GM12872 (cell line): ENCODE measurements around the gene COL23A1.

Source experiments
- TF ChIP-seq, protein P1 (sequence below): IDR thresholded peaks from 3 replicates; pipeline ENCODE4 v1.5.1; 2011; ENCODE audit warnings: low read depth, mild to moderate bottlenecking, low read length, moderate library complexity; ENCODE audit not compliant: insufficient read depth

The COL23A1 gene

DNA sequence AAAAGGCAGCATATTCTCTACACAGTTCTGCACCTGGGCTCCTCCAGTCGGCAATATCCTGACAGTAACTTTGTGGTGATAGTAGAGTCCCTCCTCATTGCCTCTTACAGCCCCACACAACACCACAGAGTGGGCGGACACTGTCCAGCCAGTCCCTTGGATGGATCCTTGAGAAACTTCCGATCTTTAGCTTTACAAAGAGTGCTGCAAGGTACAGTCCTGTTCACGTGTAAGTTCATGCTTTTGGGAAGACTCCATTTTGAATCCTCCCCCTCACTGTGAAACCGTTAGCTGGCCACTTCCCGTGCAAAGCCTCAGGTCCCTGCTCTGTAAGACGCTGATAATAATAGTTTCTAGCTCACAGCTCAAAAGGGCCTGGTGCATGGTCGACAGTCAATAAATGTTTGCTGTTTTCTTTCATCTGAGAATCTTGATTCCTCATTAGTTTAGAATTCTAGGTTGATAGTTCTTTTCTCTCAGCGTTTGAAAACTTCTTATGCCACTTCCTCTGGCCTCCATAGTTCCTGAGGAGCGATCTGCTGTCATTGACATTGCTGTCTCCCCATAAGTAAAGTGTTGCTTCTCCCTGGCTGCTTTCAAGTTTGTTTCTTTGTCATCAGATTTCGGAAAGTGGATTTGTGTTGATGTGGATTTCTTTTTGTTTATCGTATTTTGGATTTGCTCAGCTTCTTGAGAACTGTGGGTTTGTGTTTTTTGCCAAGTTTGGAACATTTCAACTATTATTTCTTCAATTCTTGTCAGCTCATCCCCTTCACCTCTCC, 82.9 kb downstream of the COL23A1 start:
- TF ChIP-seq, protein P1, sequence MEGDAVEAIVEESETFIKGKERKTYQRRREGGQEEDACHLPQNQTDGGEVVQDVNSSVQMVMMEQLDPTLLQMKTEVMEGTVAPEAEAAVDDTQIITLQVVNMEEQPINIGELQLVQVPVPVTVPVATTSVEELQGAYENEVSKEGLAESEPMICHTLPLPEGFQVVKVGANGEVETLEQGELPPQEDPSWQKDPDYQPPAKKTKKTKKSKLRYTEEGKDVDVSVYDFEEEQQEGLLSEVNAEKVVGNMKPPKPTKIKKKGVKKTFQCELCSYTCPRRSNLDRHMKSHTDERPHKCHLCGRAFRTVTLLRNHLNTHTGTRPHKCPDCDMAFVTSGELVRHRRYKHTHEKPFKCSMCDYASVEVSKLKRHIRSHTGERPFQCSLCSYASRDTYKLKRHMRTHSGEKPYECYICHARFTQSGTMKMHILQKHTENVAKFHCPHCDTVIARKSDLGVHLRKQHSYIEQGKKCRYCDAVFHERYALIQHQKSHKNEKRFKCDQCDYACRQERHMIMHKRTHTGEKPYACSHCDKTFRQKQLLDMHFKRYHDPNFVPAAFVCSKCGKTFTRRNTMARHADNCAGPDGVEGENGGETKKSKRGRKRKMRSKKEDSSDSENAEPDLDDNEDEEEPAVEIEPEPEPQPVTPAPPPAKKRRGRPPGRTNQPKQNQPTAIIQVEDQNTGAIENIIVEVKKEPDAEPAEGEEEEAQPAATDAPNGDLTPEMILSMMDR = no peak

- TF ChIP-seq, protein P1 = no peak
Observed at GRCh38 chr5:178505639-178506407, 84.4 kb downstream of the COL23A1 start.

DNA sequence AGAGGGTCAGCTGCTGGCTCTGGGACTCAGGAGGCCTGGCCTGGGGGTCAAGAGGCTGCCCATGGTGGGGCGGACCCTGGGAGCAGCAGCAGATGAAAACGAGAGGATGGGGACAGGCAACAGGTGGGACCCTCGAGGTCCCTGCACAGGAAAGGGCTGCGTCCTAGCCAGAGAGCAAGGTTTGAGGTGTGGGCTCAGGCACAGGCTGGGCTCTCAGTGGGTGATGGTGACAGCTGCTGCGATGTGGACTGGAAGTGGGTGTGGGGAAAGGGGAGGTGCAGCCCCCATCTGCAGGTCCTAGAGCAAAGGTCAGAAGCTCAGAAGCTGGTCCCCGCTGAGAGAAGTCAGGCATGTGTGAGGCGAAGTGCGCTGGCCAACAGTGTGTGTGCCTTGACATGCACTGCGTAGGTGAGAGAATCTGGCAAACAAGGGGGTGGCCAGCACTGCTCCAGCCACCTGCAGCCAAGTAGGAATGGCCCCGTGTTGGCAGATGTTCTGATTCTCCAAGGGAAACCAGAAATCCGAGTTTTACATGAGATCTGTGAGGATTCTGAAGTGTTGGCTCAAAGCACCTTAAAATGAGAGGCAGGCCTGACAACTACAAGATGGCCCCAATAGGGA, 85.7 kb downstream of the COL23A1 start:
- TF ChIP-seq, protein P1 = no peak

DNA sequence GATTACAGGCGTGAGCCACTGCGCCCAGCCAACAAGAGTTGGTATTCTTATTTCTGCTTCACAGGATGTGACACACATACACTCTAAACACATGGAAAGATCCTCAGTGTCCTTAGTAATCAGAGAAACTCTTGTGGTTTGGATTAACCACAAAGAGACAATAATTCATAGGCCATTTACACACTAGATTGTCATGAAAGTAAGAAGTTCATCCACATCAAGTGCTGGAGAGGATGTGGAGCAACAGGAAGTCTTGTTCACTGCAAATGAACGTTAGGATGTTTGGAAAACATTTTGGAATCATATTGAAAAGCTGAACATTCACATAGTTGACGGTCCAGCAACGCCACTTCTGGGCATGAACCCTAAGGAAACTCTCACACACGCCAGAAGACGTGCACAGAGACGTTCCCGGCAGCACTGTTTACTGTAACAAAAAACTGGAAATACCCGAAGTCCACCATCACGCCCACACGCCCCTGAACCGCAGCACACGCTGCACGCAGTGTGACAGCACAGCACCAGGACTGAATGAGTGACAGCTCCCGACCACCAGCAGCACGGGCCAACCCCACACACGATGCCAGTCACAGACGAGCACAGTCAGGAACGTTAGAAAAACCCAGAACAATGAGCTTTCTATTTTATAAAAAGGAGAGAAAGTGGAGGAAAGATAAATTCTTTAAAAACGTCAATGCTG, 87.6 kb downstream of the COL23A1 start:
- TF ChIP-seq, protein P1 = no peak

GRCh38 chr5:178499352-178499751, 90.8 kb downstream of the COL23A1 start:
- TF ChIP-seq, protein P1 = no peak

- TF ChIP-seq, protein P1 = no peak
Observed at GRCh38 chr5:178496642-178497041, 93.6 kb downstream of the COL23A1 start.

- TF ChIP-seq, protein P1 = no peak
Observed at GRCh38 chr5:178496214-178496613, 94.0 kb downstream of the COL23A1 start.
